DOHH2 (cell line): ENCODE results near the gene AATF.

ENCODE experiments used
- EZH2phosphoT487 ChIP-seq: fragments of 200-600 bp; sonication (generic); IDR thresholded peaks from 2 replicates; pipeline ENCODE4 v1.6.1; 2017; ENCODE audit warnings: borderline replicate concordance, mild to moderate bottlenecking, antibody characterized with exemption, low read length, moderate library complexity, mixed read lengths
- TF ChIP-seq, protein P1 (sequence below): fragments of 200-600 bp; sonication (generic); IDR thresholded peaks from one replicate; pipeline ENCODE4 v1.5.1; 2014; ENCODE audit warnings: antibody characterized with exemption, mild to moderate bottlenecking, low read depth, low read length; ENCODE audit not compliant: poor library complexity, severe bottlenecking

- TF ChIP-seq, protein P1, sequence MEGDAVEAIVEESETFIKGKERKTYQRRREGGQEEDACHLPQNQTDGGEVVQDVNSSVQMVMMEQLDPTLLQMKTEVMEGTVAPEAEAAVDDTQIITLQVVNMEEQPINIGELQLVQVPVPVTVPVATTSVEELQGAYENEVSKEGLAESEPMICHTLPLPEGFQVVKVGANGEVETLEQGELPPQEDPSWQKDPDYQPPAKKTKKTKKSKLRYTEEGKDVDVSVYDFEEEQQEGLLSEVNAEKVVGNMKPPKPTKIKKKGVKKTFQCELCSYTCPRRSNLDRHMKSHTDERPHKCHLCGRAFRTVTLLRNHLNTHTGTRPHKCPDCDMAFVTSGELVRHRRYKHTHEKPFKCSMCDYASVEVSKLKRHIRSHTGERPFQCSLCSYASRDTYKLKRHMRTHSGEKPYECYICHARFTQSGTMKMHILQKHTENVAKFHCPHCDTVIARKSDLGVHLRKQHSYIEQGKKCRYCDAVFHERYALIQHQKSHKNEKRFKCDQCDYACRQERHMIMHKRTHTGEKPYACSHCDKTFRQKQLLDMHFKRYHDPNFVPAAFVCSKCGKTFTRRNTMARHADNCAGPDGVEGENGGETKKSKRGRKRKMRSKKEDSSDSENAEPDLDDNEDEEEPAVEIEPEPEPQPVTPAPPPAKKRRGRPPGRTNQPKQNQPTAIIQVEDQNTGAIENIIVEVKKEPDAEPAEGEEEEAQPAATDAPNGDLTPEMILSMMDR = no peak
- no peak for TF ChIP-seq EZH2phosphoT487
Measured at GRCh38 chr17:36994438-36994837, 45.7 kb downstream of the AATF start.
